Measurements from ENCODE around the gene CLTC. TPM values are rescaled to one million over a fixed set of nuclear protein-coding genes. Genes with fewer than 3 reads are reported as not detected.

The CLTC gene
- total RNA-seq, 1 experiment from 2014 or later: 269 TPM

DNA sequence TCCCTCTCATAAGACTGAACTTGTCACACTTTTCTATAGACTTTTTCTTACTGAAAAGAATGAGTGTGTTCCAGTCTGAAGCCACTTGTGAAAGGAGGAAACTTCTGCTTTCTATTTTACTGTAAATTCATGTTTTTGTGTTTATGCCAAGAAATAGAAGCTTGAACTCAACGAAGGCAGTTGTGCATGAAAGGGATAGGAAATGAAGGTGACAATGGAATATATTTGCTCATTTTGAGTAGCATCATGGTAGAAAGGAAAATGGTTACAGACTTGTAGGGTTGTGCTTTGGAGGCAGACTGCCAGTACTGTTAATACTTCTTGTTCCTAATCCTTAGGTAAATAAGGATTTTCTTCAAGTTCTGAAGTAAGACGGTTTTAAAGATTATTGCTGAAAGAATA is 8.1 kb downstream of the CLTC start:
- H3F3A ChIP-seq (ENCODE audit: low read length, unreplicated experiment): no peaks in the 10 kb centered on the region
- H2AFZ ChIP-seq (ENCODE audit: low read length): no peak overlapping the region
- no peak overlapping the region for H3K4me3 ChIP-seq (ENCODE audit: low read length)
- H3K9me3 ChIP-seq (ENCODE audit: low read length): no peaks in the 10 kb centered on the region
- CTCF ChIA-PET: no interaction called here
- peaks cover 81% of the 10 kb centered on the region for H4K20me1 ChIP-seq (ENCODE audit: low read length)
- H3K9ac ChIP-seq (ENCODE audit: low read length): no peak overlapping the region
- no peak overlapping the region for H3K4me2 ChIP-seq (ENCODE audit: low read length)
- H3K79me2 ChIP-seq (ENCODE audit: low read length): peaks cover 100% of the 10 kb centered on the region
- intact Hi-C loops (cut with micrococcal nuclease): no loop called here
- no peaks in the 10 kb centered on the region for H3K9me2 ChIP-seq (replicated peaks; ENCODE audit: low read length)
- ATAC-seq (no peak), DNase-seq (no peak)
- H3K4me1 ChIP-seq (ENCODE audit: insufficient read depth, low read length): peaks cover 18% of the 10 kb centered on the region
- BruUV-seq (replicated peaks): no TSS peak
- H3K36me3 ChIP-seq (ENCODE audit: low read depth, low read length): peaks cover 27% of the 10 kb centered on the region
- H3K27ac ChIP-seq (ENCODE audit: low read length): no peak overlapping the region
- POLR2A ChIA-PET (ENCODE audit: unreplicated experiment): no interaction called here
- H3K27me3 ChIP-seq (ENCODE audit: low read length): no peaks in the 10 kb centered on the region
- TF ChIP-seq EZH2phosphoT487 (IDR thresholded peaks at IDR 0.05; ENCODE audit: borderline replicate concordance, low read length) (no peak), EZH2 (IDR thresholded peaks at IDR 0.05; ENCODE audit: low read length, unreplicated experiment) (no peak)
- TF ChIP-seq, protein P1, sequence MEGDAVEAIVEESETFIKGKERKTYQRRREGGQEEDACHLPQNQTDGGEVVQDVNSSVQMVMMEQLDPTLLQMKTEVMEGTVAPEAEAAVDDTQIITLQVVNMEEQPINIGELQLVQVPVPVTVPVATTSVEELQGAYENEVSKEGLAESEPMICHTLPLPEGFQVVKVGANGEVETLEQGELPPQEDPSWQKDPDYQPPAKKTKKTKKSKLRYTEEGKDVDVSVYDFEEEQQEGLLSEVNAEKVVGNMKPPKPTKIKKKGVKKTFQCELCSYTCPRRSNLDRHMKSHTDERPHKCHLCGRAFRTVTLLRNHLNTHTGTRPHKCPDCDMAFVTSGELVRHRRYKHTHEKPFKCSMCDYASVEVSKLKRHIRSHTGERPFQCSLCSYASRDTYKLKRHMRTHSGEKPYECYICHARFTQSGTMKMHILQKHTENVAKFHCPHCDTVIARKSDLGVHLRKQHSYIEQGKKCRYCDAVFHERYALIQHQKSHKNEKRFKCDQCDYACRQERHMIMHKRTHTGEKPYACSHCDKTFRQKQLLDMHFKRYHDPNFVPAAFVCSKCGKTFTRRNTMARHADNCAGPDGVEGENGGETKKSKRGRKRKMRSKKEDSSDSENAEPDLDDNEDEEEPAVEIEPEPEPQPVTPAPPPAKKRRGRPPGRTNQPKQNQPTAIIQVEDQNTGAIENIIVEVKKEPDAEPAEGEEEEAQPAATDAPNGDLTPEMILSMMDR (conservative IDR thresholded peaks at IDR 0.05; ENCODE audit: low read depth, low read length): no peak

DNA sequence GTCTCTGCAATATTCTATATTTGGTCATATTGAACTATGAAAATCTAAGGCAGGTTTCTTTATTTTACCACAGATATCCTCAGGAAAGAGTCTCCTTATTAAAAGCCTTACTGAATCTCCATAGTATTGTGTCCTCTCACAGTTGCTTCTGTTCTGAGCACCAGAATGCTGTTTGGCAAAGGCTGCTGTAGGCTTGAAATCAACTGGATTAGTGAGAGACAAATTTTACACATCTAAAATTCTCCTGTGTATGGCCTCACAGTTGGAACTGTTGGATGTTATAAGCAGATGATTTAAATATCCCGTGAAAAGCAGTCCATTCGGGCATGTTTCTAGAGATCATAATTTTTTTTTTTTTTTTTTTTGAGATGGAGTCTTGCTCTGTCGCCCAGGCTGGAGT is 9.5 kb downstream of the CLTC start:
- DNase-seq: no peak
- H3K4me3 ChIP-seq (ENCODE audit: low read length): no peak overlapping the region
- H3K27ac ChIP-seq (ENCODE audit: low read length): no peak overlapping the region
- no peak for ATAC-seq
- peaks cover 79% of the 10 kb centered on the region for H4K20me1 ChIP-seq (ENCODE audit: low read length)
- no peak overlapping the region for H3K9ac ChIP-seq (ENCODE audit: low read length)
- ChIA-PET POLR2A (ENCODE audit: unreplicated experiment) (no interaction called here), CTCF (no interaction called here)
- H3F3A ChIP-seq (ENCODE audit: low read length, unreplicated experiment): no peaks in the 10 kb centered on the region
- no TSS peak for BruUV-seq (replicated peaks)
- H3K79me2 ChIP-seq (ENCODE audit: low read length): peaks cover 100% of the 10 kb centered on the region
- H3K4me1 ChIP-seq (ENCODE audit: insufficient read depth, low read length): peaks cover 12% of the 10 kb centered on the region
- H3K4me2 ChIP-seq (ENCODE audit: low read length): no peak overlapping the region
- H3K9me3 ChIP-seq (ENCODE audit: low read length): no peaks in the 10 kb centered on the region
- intact Hi-C loops (cut with micrococcal nuclease): no loop called here
- H3K27me3 ChIP-seq (ENCODE audit: low read length): no peaks in the 10 kb centered on the region
- H3K36me3 ChIP-seq (ENCODE audit: low read depth, low read length): peaks cover 25% of the 10 kb centered on the region
- TF ChIP-seq, protein P1 (conservative IDR thresholded peaks at IDR 0.05; ENCODE audit: low read depth, low read length): no peak
- TF ChIP-seq EZH2phosphoT487 (IDR thresholded peaks at IDR 0.05; ENCODE audit: borderline replicate concordance, low read length): no peak
- no peak for TF ChIP-seq EZH2 (IDR thresholded peaks at IDR 0.05; ENCODE audit: low read length, unreplicated experiment)
- no peak overlapping the region for H2AFZ ChIP-seq (ENCODE audit: low read length)
- no peaks in the 10 kb centered on the region for H3K9me2 ChIP-seq (replicated peaks; ENCODE audit: low read length)

DNA sequence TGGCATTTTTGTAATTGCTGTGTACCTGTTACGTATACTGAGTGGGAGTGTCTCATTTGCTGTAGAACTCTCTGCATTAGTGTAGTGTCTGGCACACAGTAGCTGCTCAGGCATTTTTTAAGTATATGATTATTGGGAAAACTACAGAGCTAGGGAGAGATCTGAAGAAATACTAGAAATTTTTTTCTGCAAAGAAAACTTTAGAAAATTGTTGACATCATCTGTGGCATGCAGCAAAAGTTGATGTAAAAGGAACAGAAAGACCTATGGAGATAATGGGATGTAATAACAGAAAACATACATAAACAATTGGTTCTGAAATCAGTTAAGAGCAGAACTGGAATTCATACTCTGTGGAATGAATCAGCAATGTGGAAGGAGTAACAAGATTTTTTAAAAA is 11.6 kb downstream of the CLTC start:
- peaks cover 100% of the 10 kb centered on the region for H3K79me2 ChIP-seq (ENCODE audit: low read length)
- ATAC-seq (no peak), DNase-seq (no peak)
- H3K9me3 ChIP-seq (ENCODE audit: low read length): no peaks in the 10 kb centered on the region
- no peak overlapping the region for H3K4me3 ChIP-seq (ENCODE audit: low read length)
- H3K4me1 ChIP-seq (ENCODE audit: insufficient read depth, low read length): peaks cover 23% of the 10 kb centered on the region
- no peak overlapping the region for H3K9ac ChIP-seq (ENCODE audit: low read length)
- no peaks in the 10 kb centered on the region for H3F3A ChIP-seq (ENCODE audit: low read length, unreplicated experiment)
- no peak overlapping the region for H2AFZ ChIP-seq (ENCODE audit: low read length)
- no peak overlapping the region for H3K27ac ChIP-seq (ENCODE audit: low read length)
- POLR2A ChIA-PET (ENCODE audit: unreplicated experiment): no interaction called here
- intact Hi-C loops (cut with micrococcal nuclease): no loop called here
- H3K36me3 ChIP-seq (ENCODE audit: low read depth, low read length): peaks cover 26% of the 10 kb centered on the region
- no peak overlapping the region for H3K4me2 ChIP-seq (ENCODE audit: low read length)
- BruUV-seq (replicated peaks): no TSS peak
- H3K27me3 ChIP-seq (ENCODE audit: low read length): no peaks in the 10 kb centered on the region
- CTCF ChIA-PET: no interaction called here
- peaks cover 85% of the 10 kb centered on the region for H4K20me1 ChIP-seq (ENCODE audit: low read length)
- no peaks in the 10 kb centered on the region for H3K9me2 ChIP-seq (replicated peaks; ENCODE audit: low read length)
- TF ChIP-seq, protein P1 (conservative IDR thresholded peaks at IDR 0.05; ENCODE audit: low read depth, low read length): no peak
- TF ChIP-seq EZH2 (IDR thresholded peaks at IDR 0.05; ENCODE audit: low read length, unreplicated experiment) (no peak), EZH2phosphoT487 (IDR thresholded peaks at IDR 0.05; ENCODE audit: borderline replicate concordance, low read length) (no peak)

All from PC-3 (cell line).